DND-41 (cell line): ENCODE results near the gene KANSL1.

Experiments
- ATAC-seq: fragments of 200-7000 bp; cut with Tn5 transposase; 3 replicates; pipeline ENCODE4 v1.9.1; 2021; ENCODE audit warnings: low read depth; ENCODE audit not compliant: insufficient read depth
- DNase-seq: peaks from one replicate; pipeline ENCODE4 v3.0.0-alpha.2; 2020
- H2AFZ ChIP-seq: 2 replicates; pipeline ENCODE4 v1.6.0; 2012; ENCODE audit warnings: low read depth, low read length
- H3K27ac ChIP-seq: 2 replicates; pipeline ENCODE4 v1.5.1; 2012; ENCODE audit warnings: low read length, inconsistent platforms
- H3K27me3 ChIP-seq: fragments of 200-600 bp; sonication (generic); 2 replicates; pipeline ENCODE4 v1.6.0; 2012; ENCODE audit warnings: low read length, mild to moderate bottlenecking, inconsistent platforms; ENCODE audit not compliant: insufficient read depth, poor library complexity
- H3K36me3 ChIP-seq: 2 replicates; pipeline ENCODE4 v1.5.1; 2012; ENCODE audit warnings: low read length, inconsistent platforms; ENCODE audit not compliant: insufficient read depth
- H3K4me1 ChIP-seq: 2 replicates; pipeline ENCODE4 v1.5.1; 2012; ENCODE audit warnings: mild to moderate bottlenecking, low read length; ENCODE audit not compliant: insufficient read depth
- H3K4me2 ChIP-seq: 2 replicates; pipeline ENCODE4 v1.6.0; 2012; ENCODE audit warnings: mild to moderate bottlenecking, moderate library complexity, low read length, inconsistent platforms; ENCODE audit not compliant: insufficient read depth
- H3K4me3 ChIP-seq, 2 experiments: fragments of 200-600 bp in 1 of 2; shearing (Covaris generic) in 1 of 2; 2 replicates each; pipeline ENCODE4 v1.5.1; 2012 to 2016; ENCODE audit warnings: inconsistent platforms in 2 of 2, low read length in 2 of 2, mild to moderate bottlenecking in 2 of 2, low read depth in 1 of 2, moderate library complexity in 1 of 2
- H3K79me2 ChIP-seq: 2 replicates; pipeline ENCODE4 v1.6.0; 2012; ENCODE audit warnings: low read length, inconsistent platforms; ENCODE audit not compliant: insufficient read depth
- H3K9ac ChIP-seq: 2 replicates; pipeline ENCODE4 v1.6.0; 2012; ENCODE audit warnings: low read depth, mild to moderate bottlenecking, inconsistent platforms, low read length, moderate library complexity
- H3K9me3 ChIP-seq: 2 replicates; pipeline ENCODE4 v1.5.1; 2012; ENCODE audit warnings: low read length, moderate library complexity, mild to moderate bottlenecking, inconsistent platforms; ENCODE audit not compliant: insufficient read depth, severe bottlenecking
- H4K20me1 ChIP-seq: 2 replicates; pipeline ENCODE4 v1.6.0; 2012; ENCODE audit warnings: low read length; ENCODE audit not compliant: insufficient read depth
- CTCF ChIP-seq: IDR thresholded peaks from 2 replicates; pipeline ENCODE4 v1.5.1; 2012; ENCODE audit warnings: borderline replicate concordance, low read length, moderate library complexity, mild to moderate bottlenecking; ENCODE audit not compliant: poor library complexity, severe bottlenecking; ENCODE audit errors: extremely low read depth
- EZH2 ChIP-seq: IDR thresholded peaks from 3 replicates; pipeline ENCODE4 v1.6.1; 2012; ENCODE audit warnings: borderline replicate concordance, low read depth, mild to moderate bottlenecking, moderate library complexity, low read length, inconsistent platforms; ENCODE audit not compliant: severe bottlenecking

Gene KANSL1

GRCh38 chr17:46042925-46043324 lies 150.3 kb downstream of the KANSL1 start:
- Histone ChIP-seq H3K27me3 (no peaks in the 10 kb centered on the region), H3K4me1 (no peaks in the 10 kb centered on the region), H3K36me3 (peaks cover 97% of the 10 kb centered on the region), H3K9ac (no peak overlapping the region), H3K9me3 (no peaks in the 10 kb centered on the region), H3K79me2 (peaks cover 18% of the 10 kb centered on the region; the same call in 1 of the 2 replicates), H3K4me3 (no peak overlapping the region), H3K27ac (no peak overlapping the region), H4K20me1 (peaks cover 18% of the 10 kb centered on the region), H2AFZ (no peak overlapping the region), H3K4me2 (no peak overlapping the region)
- ATAC-seq (no peak), DNase-seq (no peak)
- no peak for TF ChIP-seq CTCF
- no peak for TF ChIP-seq EZH2

- no peak overlapping the region for H3K27ac ChIP-seq
- peaks cover 18% of the 10 kb centered on the region for H4K20me1 ChIP-seq
- no peak overlapping the region for H3K4me3 ChIP-seq
- no peak overlapping the region for H3K4me2 ChIP-seq
- TF ChIP-seq CTCF = no peak
- TF ChIP-seq EZH2 = no peak
- H3K9ac ChIP-seq = no peak overlapping the region
- no peak overlapping the region for H2AFZ ChIP-seq
- DNase-seq (no peak), ATAC-seq (no peak)
- peaks cover 18% of the 10 kb centered on the region; the same call in 1 of the 2 replicates for H3K79me2 ChIP-seq
- H3K36me3 ChIP-seq = peaks cover 97% of the 10 kb centered on the region
- no peaks in the 10 kb centered on the region for H3K4me1 ChIP-seq
- no peaks in the 10 kb centered on the region for H3K27me3 ChIP-seq
- H3K9me3 ChIP-seq = no peaks in the 10 kb centered on the region
Measured at GRCh38 chr17:46042246-46042645, 151.0 kb downstream of the KANSL1 start.

GRCh38 chr17:46039592-46040186 lies 153.5 kb downstream of the KANSL1 start:
- ATAC-seq (no peak), DNase-seq (no peak)
- no peak overlapping the region for H3K27ac ChIP-seq
- TF ChIP-seq CTCF (no peak), EZH2 (no peak)
- H3K4me2 ChIP-seq = no peak overlapping the region
- H3K4me3 ChIP-seq = no peak overlapping the region
- no peaks in the 10 kb centered on the region for H3K27me3 ChIP-seq
- no peaks in the 10 kb centered on the region for H3K4me1 ChIP-seq
- H3K79me2 ChIP-seq = peaks cover 13% of the 10 kb centered on the region; the same call in 1 of the 2 replicates
- no peak overlapping the region for H3K9ac ChIP-seq
- H3K36me3 ChIP-seq = peaks cover 99% of the 10 kb centered on the region
- H3K9me3 ChIP-seq = no peaks in the 10 kb centered on the region
- no peak overlapping the region for H2AFZ ChIP-seq
- peaks cover 15% of the 10 kb centered on the region for H4K20me1 ChIP-seq
